DND-41 (cell line): ENCODE results near the gene USP6.
"Not testable (repeated sequence)": the region's sequence is repeated elsewhere in the genome, so short reads cannot be mapped to it uniquely, and the experiment has no call there.

Experiments
- ATAC-seq: fragments of 200-7000 bp; cut with Tn5 transposase; 3 replicates; pipeline ENCODE4 v1.9.1; 2021; ENCODE audit warnings: low read depth; ENCODE audit not compliant: insufficient read depth
- DNase-seq: peaks from one replicate; pipeline ENCODE4 v3.0.0-alpha.2; 2020
- H2AFZ ChIP-seq: 2 replicates; pipeline ENCODE4 v1.6.0; 2012; ENCODE audit warnings: low read depth, low read length
- H3K27ac ChIP-seq: 2 replicates; pipeline ENCODE4 v1.5.1; 2012; ENCODE audit warnings: low read length, inconsistent platforms
- H3K27me3 ChIP-seq: fragments of 200-600 bp; sonication (generic); 2 replicates; pipeline ENCODE4 v1.6.0; 2012; ENCODE audit warnings: low read length, mild to moderate bottlenecking, inconsistent platforms; ENCODE audit not compliant: insufficient read depth, poor library complexity
- H3K36me3 ChIP-seq: 2 replicates; pipeline ENCODE4 v1.5.1; 2012; ENCODE audit warnings: low read length, inconsistent platforms; ENCODE audit not compliant: insufficient read depth
- H3K4me1 ChIP-seq: 2 replicates; pipeline ENCODE4 v1.5.1; 2012; ENCODE audit warnings: mild to moderate bottlenecking, low read length; ENCODE audit not compliant: insufficient read depth
- H3K4me2 ChIP-seq: 2 replicates; pipeline ENCODE4 v1.6.0; 2012; ENCODE audit warnings: mild to moderate bottlenecking, moderate library complexity, low read length, inconsistent platforms; ENCODE audit not compliant: insufficient read depth
- H3K4me3 ChIP-seq, 2 experiments: fragments of 200-600 bp in 1 of 2; shearing (Covaris generic) in 1 of 2; 2 replicates each; pipeline ENCODE4 v1.5.1; 2012 to 2016; ENCODE audit warnings: inconsistent platforms in 2 of 2, low read length in 2 of 2, mild to moderate bottlenecking in 2 of 2, low read depth in 1 of 2, moderate library complexity in 1 of 2
- H3K79me2 ChIP-seq: 2 replicates; pipeline ENCODE4 v1.6.0; 2012; ENCODE audit warnings: low read length, inconsistent platforms; ENCODE audit not compliant: insufficient read depth
- H3K9ac ChIP-seq: 2 replicates; pipeline ENCODE4 v1.6.0; 2012; ENCODE audit warnings: low read depth, mild to moderate bottlenecking, inconsistent platforms, low read length, moderate library complexity
- H3K9me3 ChIP-seq: 2 replicates; pipeline ENCODE4 v1.5.1; 2012; ENCODE audit warnings: low read length, moderate library complexity, mild to moderate bottlenecking, inconsistent platforms; ENCODE audit not compliant: insufficient read depth, severe bottlenecking
- H4K20me1 ChIP-seq: 2 replicates; pipeline ENCODE4 v1.6.0; 2012; ENCODE audit warnings: low read length; ENCODE audit not compliant: insufficient read depth
- CTCF ChIP-seq: IDR thresholded peaks from 2 replicates; pipeline ENCODE4 v1.5.1; 2012; ENCODE audit warnings: borderline replicate concordance, low read length, moderate library complexity, mild to moderate bottlenecking; ENCODE audit not compliant: poor library complexity, severe bottlenecking; ENCODE audit errors: extremely low read depth
- EZH2 ChIP-seq: IDR thresholded peaks from 3 replicates; pipeline ENCODE4 v1.6.1; 2012; ENCODE audit warnings: borderline replicate concordance, low read depth, mild to moderate bottlenecking, moderate library complexity, low read length, inconsistent platforms; ENCODE audit not compliant: severe bottlenecking

USP6 gene

GRCh38 chr17:5138616-5139457 is 23.0 kb downstream of the USP6 start:
- DNase-seq (no peak), ATAC-seq (no peak)

GRCh38 chr17:5139458-5139732 is 23.6 kb downstream of the USP6 start:
- no peak overlapping the region for H3K9ac ChIP-seq
- no peak overlapping the region for H2AFZ ChIP-seq
- no peaks in the 10 kb centered on the region for H3K36me3 ChIP-seq
- H4K20me1 ChIP-seq = no peaks in the 10 kb centered on the region
- no peak overlapping the region for H3K4me3 ChIP-seq
- H3K27ac ChIP-seq = no peak overlapping the region
- H3K4me1 ChIP-seq = no peaks in the 10 kb centered on the region
- H3K27me3 ChIP-seq = peaks cover 3% of the 10 kb centered on the region
- H3K79me2 ChIP-seq = no peaks in the 10 kb centered on the region
- H3K9me3 ChIP-seq = no peaks in the 10 kb centered on the region
- no peak for ATAC-seq
- H3K4me2 ChIP-seq = no peak overlapping the region
- TF ChIP-seq CTCF (no peak), EZH2 (no peak)
- no peak for DNase-seq

More at GRCh38 chr17:5138616-5139457, 23.0 kb downstream of the USP6 start:
- Histone ChIP-seq H3K27me3 (peaks cover 3% of the 10 kb centered on the region), H3K4me2 (no peak overlapping the region), H3K4me3 (no peak overlapping the region), H2AFZ (no peak overlapping the region), H3K36me3 (no peaks in the 10 kb centered on the region), H4K20me1 (no peaks in the 10 kb centered on the region), H3K79me2 (no peaks in the 10 kb centered on the region), H3K9ac (no peak overlapping the region), H3K9me3 (no peaks in the 10 kb centered on the region), H3K27ac (no peak overlapping the region), H3K4me1 (no peaks in the 10 kb centered on the region)
- TF ChIP-seq EZH2 (no peak), CTCF (no peak)

GRCh38 chr17:5142877-5143276 is 27.0 kb downstream of the USP6 start:
- H3K4me2 ChIP-seq, H3K9me3 ChIP-seq, H3K27ac ChIP-seq, H3K27me3 ChIP-seq, DNase-seq, H3K36me3 ChIP-seq, H3K4me3 ChIP-seq, H3K79me2 ChIP-seq, H3K4me1 ChIP-seq, H3K9ac ChIP-seq, H4K20me1 ChIP-seq, ATAC-seq, H2AFZ ChIP-seq: not testable (repeated sequence)

- not testable (repeated sequence) for H3K36me3 ChIP-seq, DNase-seq, H2AFZ ChIP-seq
Measured at GRCh38 chr17:5146122-5146521, 30.3 kb downstream of the USP6 start.

GRCh38 chr17:5160702-5161101 is 44.9 kb downstream of the USP6 start:
- H3K27ac ChIP-seq, H3K36me3 ChIP-seq, ATAC-seq, H3K4me3 ChIP-seq, H3K9me3 ChIP-seq, H3K9ac ChIP-seq, H3K79me2 ChIP-seq, H4K20me1 ChIP-seq, H3K27me3 ChIP-seq, H2AFZ ChIP-seq, H3K4me1 ChIP-seq, DNase-seq, H3K4me2 ChIP-seq: not testable (repeated sequence)

More at GRCh38 chr17:5146122-5146521, 30.3 kb downstream of the USP6 start:
- not testable (repeated sequence) for H3K79me2 ChIP-seq, H3K27ac ChIP-seq, H4K20me1 ChIP-seq, H3K9ac ChIP-seq, H3K4me2 ChIP-seq, H3K9me3 ChIP-seq, H3K4me1 ChIP-seq, H3K4me3 ChIP-seq, H3K27me3 ChIP-seq, ATAC-seq

- H3K4me3 ChIP-seq, H3K27ac ChIP-seq, H3K79me2 ChIP-seq, H3K4me1 ChIP-seq, H3K4me2 ChIP-seq, H3K27me3 ChIP-seq, H2AFZ ChIP-seq, H3K36me3 ChIP-seq, H4K20me1 ChIP-seq, H3K9ac ChIP-seq, ATAC-seq, H3K9me3 ChIP-seq, DNase-seq: not testable (repeated sequence)
Measured at GRCh38 chr17:5161793-5162192, 46.0 kb downstream of the USP6 start.
